ENCODE measurements around the gene SFXN2. TPM values are rescaled to one million over a fixed set of nuclear protein-coding genes. Genes with fewer than 3 reads are reported as not detected.

Gene SFXN2
- total RNA-seq, 1 donor from 2014 or later = 12.0 TPM

- Histone ChIP-seq H3K36me3 (no peaks in the 10 kb centered on the region), H3K4me3 (no peak overlapping the region), H3K9me3 (no peaks in the 10 kb centered on the region), H3K27ac (no peak overlapping the region), H3K27me3 (no peaks in the 10 kb centered on the region), H3K4me1 (peaks cover 46% of the 10 kb centered on the region)
- DNase-seq (no peak), ATAC-seq (no peak)
- intact Hi-C loops (cut with DNase I) = no loop called here
- no peak for TF ChIP-seq CTCF (IDR thresholded peaks at IDR 0.05)
These were observed 50.2 kb downstream of the SFXN2 start for GRCh38 chr10:102764470-102765161.

GRCh38 chr10:102765336-102765735 is 50.9 kb downstream of the SFXN2 start:
- DNase-seq (no peak), ATAC-seq (no peak)
- no peak for TF ChIP-seq CTCF (IDR thresholded peaks at IDR 0.05)
- Histone ChIP-seq H3K27me3 (no peaks in the 10 kb centered on the region), H3K36me3 (no peaks in the 10 kb centered on the region), H3K4me3 (no peak overlapping the region), H3K4me1 (peaks cover 46% of the 10 kb centered on the region), H3K27ac (no peak overlapping the region), H3K9me3 (no peaks in the 10 kb centered on the region)
- intact Hi-C loops (cut with DNase I) = no loop called here

- ATAC-seq = no peak
- no peak overlapping the region for H3K27ac ChIP-seq
- peaks cover 44% of the 10 kb centered on the region for H3K4me1 ChIP-seq
- H3K4me3 ChIP-seq = no peak overlapping the region
- intact Hi-C loops (cut with DNase I) = no loop called here
- TF ChIP-seq CTCF (IDR thresholded peaks at IDR 0.05) = no peak
- no peaks in the 10 kb centered on the region for H3K9me3 ChIP-seq
- no peaks in the 10 kb centered on the region for H3K27me3 ChIP-seq
- DNase-seq = no peak
- no peaks in the 10 kb centered on the region for H3K36me3 ChIP-seq
These were observed 53.2 kb downstream of the SFXN2 start for GRCh38 chr10:102767428-102768160.

- H3K27ac ChIP-seq = peak overlapping the region; percentile 12
- ATAC-seq (no peak), DNase-seq (no peak)
- no peak overlapping the region for H3K4me3 ChIP-seq
- no peaks in the 10 kb centered on the region for H3K36me3 ChIP-seq
- H3K9me3 ChIP-seq = no peaks in the 10 kb centered on the region
- H3K27me3 ChIP-seq = no peaks in the 10 kb centered on the region
- intact Hi-C loops (cut with DNase I) = no loop called here
- TF ChIP-seq CTCF (IDR thresholded peaks at IDR 0.05) = no peak
- H3K4me1 ChIP-seq = peaks cover 51% of the 10 kb centered on the region
These were observed 55.1 kb downstream of the SFXN2 start for GRCh38 chr10:102769375-102770107.

- peak overlapping the region; percentile 12 for H3K27ac ChIP-seq
- TF ChIP-seq CTCF (IDR thresholded peaks at IDR 0.05) = no peak
- no peak overlapping the region for H3K4me3 ChIP-seq
- H3K9me3 ChIP-seq = no peaks in the 10 kb centered on the region
- H3K36me3 ChIP-seq = no peaks in the 10 kb centered on the region
- DNase-seq = no peak
- intact Hi-C loops (cut with DNase I) = no loop called here
- no peaks in the 10 kb centered on the region for H3K27me3 ChIP-seq
- ATAC-seq = no peak
- peaks cover 51% of the 10 kb centered on the region for H3K4me1 ChIP-seq
These were observed 55.7 kb downstream of the SFXN2 start for GRCh38 chr10:102770108-102770482.

Data from upper lobe of right lung (tissue), 1 donor.